8988T (cell line): ENCODE measurements around the gene AFAP1.

ENCODE experiments used
- DNase-seq: peaks from one replicate; pipeline ENCODE4 v3.0.0; 2011

The AFAP1 gene

DNA sequence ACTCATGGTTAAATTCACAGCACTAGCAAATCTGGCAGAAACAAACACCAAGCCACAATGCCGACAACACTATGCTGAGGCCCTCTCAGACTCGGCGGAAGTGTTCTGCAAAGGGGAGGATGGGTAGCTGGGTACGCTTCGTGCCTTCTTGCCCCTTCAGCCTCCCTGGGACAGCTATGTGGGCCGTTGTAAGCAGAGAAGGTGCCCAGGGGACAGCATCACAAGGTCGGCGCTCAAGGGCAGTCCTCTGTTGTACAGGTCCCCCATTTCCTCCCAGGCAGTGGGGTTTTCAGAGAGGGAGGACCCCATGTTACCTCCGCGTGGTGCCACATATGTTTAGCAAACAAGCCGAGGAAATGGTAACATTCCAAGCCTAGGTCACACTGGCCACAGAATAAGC is 173.6 kb downstream of the AFAP1 start:
- DNase-seq, result no peak

DNA sequence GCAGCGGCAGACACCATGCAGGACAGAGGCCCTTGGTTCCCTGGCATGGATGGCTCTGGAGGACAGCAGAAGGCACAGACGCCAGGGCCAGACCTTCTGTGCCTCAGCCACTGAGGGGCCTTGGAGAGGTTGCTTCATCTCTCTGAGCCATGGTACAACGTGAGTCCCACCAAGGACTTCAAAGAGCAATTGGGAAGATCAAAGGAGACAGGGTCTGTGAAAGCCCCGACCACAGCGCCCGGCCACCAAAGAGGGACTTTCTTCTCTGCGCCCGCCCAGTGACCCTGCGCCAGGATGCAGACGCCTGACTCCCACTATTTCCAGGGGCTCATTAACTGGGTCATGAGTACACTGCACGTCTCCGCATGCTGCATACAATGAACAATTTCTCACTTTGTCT is 174.0 kb downstream of the AFAP1 start:
- no peak for DNase-seq

DNA sequence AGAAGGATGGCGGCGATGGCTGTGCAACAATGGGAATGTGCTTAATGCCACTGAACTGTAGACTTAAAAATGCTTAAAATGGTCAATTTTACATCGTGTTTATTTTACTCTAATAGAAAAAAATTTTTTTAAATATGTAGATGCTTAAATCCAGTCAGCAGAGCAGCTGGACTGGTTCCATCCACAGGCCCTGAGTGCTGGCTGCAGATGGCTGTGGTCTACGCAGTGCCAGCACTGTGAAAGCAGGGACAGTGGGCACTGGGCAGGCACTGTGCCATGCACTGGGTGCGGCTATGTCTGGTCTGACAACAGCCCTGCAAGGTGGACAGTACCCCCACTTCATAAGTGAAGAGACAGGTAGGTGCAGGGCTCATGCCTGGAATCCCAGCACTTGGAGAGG is 175.2 kb downstream of the AFAP1 start:
- DNase-seq, result no peak

DNA sequence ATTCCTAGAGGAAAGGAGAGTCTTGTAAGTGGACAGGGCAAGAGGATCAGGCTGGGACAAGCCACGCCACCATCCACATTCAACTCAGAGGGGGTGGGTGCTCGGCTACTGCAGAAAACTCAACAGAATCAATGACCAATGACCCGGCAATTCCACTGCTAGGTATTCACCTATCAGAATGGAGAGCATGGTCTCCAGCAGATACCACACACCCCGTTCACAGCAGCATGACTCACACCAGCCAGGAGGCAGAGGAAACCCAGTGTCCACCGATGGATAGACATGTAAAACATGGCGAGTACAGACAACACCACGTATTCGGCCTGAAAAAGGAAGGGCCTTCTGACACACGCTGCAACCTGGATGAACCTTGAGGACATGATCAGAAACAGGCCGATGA is 175.9 kb downstream of the AFAP1 start:
- DNase-seq, result no peak

DNA sequence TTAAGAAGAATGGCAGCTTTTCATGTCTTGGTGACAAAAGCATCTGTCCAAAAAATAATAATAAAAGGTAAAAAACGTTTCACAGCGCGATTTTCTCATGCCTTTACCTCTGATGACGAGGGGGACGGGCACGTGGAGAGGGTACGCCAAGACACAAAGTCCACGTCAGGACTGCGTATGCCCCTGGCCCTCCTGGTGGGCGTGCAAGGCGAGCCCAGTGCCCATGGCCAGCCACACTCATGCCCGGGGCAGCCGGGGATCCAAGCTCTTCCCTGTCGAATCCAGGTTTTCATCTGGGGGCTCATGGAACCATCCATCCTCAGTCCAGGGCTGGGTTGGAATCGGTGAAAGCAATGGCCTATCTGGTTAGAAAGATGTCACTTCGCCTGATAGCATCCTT is 176.6 kb downstream of the AFAP1 start:
- DNase-seq, result no peak

DNA sequence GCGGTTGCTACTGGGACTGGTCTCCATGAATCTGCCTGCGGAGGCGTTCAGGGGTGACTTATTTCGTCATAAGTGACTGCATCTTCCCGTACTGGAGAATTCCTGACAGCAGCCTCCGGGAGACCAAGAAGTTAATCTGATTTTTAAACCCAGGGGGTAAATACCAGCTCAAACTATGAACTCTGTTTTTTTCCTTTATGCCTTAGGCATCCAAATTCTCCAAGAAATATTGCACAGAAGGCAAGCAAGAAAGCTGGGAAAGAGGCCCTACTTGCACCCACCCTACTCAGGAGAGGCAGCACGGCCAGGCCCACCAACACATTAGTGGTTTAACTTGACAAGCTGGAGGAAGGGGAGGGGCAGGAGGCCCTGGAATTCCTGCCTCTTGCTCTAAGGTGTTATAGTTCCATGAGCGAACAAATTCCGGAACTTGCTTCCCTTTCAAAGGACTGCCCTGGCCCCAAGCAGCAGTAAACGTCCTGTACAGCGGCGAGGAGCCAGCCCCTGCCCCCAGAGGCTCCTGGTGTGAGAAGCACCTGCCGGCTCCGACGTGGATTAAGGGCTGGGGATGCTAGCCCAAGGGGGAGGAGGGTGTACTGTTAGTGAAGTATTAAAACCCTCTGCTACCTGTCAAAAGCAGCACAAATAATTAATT is 177.2 kb downstream of the AFAP1 start:
- no peak for DNase-seq

DNA sequence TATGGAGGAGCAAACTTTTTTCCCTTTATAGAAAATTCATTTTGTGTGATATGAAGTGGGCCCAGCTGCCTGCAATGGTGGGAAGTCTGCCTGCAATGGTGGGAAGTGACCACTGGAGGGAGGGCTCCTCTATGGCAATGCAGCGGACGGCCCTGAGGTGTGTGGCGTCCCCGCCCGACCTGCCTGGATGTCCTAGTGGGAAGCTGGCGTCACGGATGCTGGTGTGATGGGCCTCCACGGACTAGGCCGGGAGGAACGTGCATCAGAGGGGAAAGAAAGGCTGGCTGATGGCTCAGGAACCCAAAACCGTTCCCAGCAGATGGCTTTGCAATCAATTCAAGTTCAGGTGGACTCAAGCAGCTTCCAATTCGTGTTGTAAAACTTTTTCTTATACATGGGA is 177.9 kb downstream of the AFAP1 start:
- peak; percentile 80 for DNase-seq

DNA sequence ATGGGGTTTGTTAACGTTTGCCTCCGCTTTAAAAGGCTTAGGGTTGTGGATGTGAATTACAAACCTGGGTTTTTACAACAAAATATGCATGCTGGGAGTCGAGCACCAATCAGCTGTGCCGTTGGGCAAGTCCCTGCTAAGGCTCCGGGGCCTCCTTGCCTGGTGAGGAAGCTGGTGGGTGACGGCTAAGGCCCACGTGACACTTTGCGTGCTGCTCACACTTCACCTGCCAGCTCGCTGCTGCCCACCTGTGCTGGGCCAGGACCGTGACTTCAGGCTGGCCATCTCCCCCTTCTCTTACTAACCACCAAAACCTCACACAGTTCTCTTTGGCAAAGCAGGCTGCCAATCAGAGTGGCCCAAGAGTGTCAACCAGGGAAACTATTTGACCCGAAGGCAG is 178.3 kb downstream of the AFAP1 start:
- DNase-seq, result no peak

DNA sequence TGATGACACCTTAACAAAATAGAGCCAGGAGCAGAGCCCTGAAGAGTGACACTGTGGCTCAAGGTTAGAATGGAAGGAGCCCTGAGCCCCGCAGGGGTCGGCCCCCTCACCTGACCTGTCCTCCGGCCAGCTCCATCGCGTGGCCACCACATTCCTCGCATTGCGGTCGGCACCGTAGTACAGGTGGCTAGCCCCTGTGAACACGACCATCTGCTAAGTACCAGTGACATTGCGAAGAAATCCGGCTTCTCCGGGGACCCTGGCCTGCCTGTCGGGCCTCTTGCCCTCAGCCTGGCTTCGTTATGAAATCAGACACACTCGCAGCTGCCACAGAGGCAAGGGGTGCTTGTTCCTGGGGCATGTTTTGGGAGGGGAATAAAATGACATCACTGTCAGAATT is 179.0 kb downstream of the AFAP1 start:
- DNase-seq, result no peak

DNA sequence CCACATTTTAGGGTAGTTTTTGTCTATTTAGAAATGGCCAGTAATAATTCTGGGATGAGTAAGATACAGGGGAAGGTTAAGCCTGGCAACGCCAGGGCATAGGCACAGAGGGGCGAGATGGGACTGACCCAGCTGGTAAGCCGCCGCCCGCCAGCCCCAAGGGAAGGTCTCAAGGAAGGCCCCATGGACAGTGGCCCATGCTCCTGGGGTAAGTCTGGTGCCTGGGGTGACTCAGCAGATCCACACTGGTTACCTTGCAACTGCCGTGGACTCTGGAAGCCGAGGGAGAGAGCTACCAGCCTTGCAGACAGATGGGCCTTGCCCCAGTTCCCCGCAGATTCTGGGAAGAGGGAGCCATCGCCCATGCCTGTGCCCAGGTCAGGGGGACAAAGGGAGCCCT is 179.4 kb downstream of the AFAP1 start:
- no peak for DNase-seq

DNA sequence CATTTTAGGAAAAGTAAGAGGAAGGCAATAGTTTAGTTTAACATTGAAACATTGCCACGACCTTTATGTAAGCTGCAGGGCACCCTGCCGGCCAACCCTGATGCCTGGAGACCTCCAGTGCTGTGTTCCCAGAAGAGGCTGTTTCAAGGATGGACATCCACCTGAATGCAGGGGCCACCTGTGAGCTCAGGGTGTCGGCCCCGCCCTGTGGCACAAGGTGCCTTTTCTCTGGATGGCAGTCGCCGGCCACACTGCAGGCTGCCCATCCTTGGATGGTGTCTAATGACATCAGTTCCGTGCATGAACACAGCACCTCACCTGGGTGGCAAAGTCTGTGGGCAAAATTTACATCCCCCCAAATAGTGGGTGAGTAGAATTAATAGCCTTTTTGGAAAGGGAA is 180.0 kb downstream of the AFAP1 start:
- no peak for DNase-seq

DNA sequence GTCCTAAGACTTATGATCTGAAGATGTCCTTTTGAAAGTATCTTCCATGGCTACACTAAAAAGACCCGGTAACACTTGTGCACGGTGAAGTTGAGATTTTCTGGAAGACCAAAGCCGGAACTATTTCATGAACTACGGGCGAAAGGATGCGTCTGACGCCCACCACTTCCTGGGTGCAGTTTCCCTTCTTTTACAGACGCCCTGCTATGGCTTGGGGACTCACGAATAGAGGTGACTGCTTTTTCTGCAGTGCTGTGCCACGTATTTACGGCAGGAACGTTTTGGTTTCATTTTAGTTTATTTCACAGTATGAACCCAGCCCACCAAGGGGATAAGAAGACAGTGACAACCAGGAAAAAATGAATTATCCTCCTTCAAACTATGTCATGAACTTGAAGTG is 180.4 kb downstream of the AFAP1 start:
- DNase-seq, result no peak

DNA sequence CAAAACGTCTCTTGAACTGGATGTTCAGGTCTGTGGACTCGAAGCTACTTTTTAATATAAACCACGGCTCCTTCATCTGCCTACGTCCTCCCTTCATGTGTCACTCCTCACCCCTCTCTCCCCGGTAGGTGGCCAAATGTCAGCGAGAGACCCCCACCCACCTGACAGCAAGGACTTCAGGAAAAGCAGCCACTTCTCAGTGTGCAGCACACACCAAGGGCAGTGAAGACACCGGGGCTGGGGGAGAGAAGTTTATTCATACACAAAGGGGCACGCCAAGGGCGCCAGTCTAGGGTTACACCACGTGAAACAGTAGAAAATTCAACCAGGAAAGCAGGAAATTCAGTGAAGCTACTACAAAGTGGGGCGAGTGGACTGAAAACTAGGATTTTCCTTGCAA is 181.2 kb downstream of the AFAP1 start:
- DNase-seq, result no peak

DNA sequence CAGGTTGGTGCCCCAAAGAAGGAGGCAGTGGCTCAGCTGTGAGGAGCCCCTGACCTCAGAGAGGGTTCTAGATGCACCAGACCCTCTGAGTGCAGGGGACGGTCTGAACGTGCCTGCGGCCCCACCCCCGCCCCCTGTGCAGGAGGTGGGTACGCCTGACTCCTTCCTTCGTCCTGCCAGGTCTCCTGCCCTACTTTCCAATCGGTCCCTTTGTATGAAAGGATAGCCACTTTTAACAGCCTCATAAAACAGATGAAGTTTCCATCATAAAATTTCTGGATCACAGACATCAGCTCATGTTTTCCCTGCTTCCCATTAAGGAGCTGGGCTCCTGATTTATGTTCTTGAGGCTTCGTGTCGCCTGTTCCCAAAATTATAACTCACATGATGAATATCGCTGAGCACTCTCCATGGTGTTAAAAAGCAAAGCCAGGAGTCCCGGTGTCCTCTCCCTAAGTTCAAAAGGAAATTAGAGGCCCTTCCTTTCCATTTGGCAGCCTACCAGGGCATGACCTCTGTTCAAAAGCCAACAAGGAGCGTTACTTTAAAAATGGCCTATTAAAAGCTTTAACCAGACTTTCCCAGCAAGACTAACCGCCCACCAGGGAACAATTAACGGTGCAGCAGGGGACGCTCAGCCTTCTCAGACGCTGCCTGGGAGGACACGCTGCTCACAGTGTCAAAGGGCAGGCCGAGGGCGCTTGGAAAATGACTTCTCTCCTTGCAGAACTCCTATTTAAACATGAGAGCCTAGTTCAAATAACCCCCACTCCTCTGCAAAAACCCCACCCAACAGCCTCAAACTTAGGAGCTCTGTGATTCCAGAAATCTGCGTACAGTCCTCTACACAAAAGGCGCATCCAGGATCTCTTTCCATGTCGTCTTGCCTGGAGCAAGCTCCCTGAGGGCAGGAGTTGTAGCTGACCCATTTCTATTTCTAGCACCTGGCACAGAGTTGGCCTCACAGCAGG is 181.9 kb downstream of the AFAP1 start:
- DNase-seq, result no peak

DNA sequence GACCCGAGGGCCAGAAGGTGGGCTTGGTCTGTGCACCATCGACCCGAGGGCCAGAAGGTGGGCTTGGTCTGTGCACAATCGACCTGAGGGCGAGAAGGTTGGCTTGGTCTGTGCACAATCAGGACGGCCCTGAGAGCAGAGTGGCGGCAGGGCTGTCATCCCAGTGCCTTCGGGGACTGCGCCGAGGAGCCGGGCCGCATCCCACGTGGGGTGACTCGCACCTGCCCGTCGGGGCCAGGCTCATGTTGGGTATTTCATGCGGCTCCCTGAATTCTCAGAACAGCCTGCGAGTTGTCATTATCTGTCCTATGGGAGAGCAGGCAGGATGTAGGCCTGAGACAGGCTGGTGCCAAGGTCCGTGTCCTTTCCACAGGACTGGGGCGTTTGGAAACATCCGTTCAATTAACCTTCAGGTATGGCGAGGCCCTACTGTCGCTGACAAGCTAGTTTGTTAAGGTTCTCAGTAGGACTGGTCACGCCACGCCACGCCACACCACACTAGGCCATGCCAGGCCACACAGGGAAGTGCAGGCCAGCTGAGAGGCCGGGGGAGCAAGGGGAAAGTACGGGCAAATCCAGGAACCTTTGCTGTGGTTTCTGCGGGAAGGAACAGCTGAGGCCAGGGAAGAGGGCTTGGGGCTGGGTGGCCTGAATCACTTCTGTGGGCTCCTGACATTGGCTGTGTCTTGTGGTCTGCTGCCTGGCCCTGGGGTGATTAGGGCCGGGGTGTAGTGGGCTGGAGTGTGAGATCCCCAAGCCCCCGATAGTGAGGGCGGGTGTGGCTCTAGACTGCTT is 182.9 kb downstream of the AFAP1 start:
- DNase-seq, result no peak

DNA sequence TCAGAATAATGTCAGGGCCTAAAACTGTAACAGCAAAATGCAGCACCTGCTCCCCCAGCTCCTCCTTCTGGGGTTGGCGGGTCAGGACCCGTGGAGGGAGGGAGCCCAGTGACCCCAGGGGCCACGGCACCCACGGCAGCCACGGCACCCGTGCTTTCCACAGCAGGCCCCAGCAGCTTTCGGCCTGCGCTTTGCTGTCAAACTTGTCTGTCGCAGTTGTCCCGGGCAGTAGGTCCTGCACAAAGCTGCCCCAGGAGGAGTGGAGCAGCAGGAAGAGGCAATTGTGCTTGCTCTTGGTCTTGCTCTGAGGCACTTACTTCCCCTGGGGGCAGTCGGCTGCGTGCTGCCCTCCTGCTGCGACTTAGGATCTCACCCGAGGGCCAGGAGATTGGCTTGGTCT is 183.6 kb downstream of the AFAP1 start:
- no peak for DNase-seq

DNA sequence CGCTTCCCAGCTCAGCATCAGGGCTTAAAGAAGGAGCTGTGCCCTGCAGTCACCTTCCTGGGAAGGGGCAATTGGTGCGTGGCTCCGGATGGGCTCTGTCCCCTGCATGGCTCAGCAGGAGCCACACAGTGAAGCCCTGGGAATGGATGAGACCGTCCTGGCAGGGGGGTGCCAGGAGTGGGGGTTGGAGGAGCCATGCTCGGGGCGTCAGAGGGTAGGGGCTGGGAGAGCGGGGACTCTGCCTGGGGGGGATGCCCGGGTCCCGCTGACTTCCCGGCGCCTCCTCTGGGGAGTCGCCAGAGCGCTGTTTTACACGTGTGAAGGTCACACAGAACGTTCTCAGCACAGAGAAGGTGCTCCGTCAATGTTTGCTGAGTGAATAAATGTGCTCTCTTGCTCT is 184.1 kb downstream of the AFAP1 start:
- no peak for DNase-seq

DNA sequence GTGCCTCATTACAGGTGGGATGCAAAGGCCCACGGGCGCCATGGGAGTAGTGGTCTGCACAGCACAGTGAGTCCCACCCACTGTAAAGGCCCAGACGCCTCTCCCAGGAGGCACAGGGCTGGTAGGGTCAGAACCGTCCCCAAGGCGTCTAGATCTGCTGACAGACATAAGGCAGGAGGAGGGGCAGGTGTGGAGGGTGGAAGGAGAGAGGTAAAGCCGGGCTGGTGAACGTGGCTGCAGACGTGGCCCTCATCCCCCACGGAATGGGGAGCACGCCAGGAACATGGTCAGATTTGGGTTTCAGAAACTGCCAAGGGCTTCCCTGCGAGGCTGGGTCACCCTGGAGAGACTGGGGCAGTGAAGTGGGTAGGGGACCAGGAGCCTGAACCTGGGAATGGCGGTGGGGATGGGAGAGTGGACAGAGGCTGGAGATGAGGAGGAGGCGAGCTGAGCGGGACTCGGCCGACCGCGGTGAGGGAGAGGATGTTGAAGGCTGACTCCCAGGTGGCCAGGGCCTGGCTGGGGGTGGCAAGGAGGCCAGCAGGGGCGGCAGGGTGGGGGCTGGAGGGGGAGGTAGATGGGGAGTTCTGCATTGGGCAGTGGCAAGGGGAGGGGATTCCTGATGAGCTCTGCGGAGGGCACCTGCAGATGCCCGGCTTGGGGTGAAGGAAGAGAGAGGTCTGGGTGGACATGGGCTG is 184.9 kb downstream of the AFAP1 start:
- DNase-seq, result no peak

DNA sequence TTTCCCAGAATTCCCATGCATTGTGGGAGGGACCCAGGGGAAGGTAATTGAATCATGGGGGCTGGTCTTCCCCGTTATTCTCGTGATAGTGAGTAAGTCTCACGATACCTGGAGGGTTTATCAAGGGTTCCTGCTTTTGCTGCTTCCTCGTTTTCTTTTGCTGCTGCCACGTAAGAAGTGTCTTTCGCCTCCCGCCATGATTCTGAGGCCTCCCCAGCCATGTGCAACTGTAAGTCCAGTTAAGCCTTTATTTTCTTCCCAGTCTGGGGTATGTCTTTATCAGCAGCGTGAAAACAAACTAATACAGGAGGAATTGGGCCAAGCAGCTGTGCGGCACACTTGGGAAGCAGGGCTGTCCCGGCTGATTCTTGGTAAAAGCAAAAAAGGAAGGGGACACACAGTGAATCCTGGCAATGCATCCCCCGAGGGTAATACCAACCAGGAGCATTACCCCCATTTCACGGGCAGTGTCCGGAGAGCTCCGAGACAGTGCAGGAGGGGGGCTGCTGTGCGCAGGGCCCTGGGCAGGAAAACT is 185.7 kb downstream of the AFAP1 start:
- no peak for DNase-seq

DNA sequence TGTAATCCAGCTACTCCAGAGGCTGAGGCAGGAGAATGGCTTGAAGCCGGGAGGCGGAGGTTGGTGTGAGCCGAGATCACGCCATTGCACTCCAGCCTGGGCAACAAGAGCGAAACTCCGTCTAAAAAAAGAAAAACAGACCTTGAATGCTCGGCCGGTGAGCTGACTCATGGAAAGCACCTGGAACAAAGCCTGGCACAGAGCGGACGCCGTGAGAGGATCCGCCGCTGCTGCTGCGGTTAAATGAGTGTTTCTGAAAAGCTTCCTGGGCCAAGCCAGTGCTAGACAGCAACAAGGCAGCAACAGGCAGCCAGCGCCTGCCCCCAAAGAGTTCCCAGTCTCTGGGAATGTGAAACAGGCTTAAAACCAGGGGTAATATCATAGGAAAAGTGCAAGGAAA is 186.4 kb downstream of the AFAP1 start:
- DNase-seq, result no peak

DNA sequence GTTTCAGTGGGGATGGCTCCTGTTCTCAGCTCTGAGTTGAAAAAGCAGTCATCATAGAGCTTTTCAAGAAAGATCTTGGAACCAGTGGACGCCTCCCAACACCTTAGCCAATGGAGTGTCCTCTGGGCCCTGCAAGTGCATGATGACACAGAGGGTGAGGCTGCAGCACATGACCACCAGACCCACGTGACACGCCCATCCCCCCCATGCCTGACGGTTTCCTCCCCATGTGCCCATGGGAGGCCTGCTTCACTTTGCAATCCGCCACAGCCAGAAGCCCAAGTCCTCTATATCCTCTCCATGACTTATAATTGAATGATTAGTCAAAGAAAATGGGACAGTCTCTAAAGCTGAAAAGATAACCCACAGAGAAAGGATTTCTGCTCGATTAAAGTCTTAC is 187.0 kb downstream of the AFAP1 start:
- no peak for DNase-seq

DNA sequence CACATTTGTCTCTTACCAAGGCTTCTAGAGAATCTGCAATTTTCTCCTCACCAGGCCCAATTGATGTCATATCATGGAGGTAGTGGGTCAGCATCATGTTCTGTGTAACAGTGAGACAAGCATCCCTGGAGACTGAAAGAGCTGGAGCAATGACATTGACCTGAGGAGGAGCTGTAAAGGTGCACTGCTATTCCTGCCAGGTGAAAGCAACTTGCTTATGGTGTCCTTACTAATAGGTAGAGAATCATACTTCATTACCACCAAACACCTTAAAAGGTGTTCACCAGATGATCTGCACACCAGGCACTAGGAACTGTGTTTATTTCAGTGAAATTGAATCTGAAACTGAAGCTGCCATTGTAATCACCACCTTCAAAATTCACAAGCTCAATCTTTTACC is 188.7 kb downstream of the AFAP1 start:
- no peak for DNase-seq

DNA sequence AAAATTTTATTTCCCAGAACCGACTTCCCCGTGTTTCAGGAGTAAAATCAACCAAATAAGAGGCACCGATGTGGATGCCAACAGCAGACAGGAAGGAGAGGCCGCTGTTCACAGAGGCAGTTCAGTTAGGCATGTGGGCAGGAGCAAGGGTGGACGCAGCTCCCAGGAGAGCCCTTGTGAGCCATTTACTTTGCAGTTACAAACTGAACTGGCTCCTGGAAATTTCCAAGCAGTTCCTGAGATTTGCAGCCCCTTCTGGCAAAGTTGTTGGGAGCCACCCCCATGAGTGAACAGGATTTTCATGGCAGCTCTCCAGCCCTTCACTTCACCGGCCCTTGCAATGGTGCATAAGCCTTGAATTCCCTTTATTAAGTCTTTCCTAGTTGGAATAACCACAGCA is 189.1 kb downstream of the AFAP1 start:
- no peak for DNase-seq
